ENCODE results near the gene TOP2B. TPM values are rescaled to one million over a fixed set of nuclear protein-coding genes. Genes with fewer than 3 reads are reported as not detected.

TOP2B gene
- polyA plus RNA-seq, 1 of the 3 experiments (the other 2 are of a cell fraction): 20.4 TPM

GRCh38 chr3:25635038-25635437, 29.7 kb downstream of the TOP2B start:
- ChIA-PET CTCF (interaction anchor here (7.9 kb wide), 1 partner anchor 13 kb away, joined by 46 read pairs; no protein-coding TSS in a partner anchor), POLR2A (no interaction called here)
- no peaks in the 10 kb centered on the region for H3F3A ChIP-seq (replicated peaks; ENCODE audit: insufficient read depth)
- DNase-seq: no peak
- H3K79me2 ChIP-seq (ENCODE audit: insufficient read depth): peaks cover 13% of the 10 kb centered on the region
- no peaks in the 10 kb centered on the region for H3K9me2 ChIP-seq
- no peaks in the 10 kb centered on the region for H3K27me3 ChIP-seq (ENCODE audit: insufficient read depth)
- no peak overlapping the region for H3K4me2 ChIP-seq
- 93% methylated on average over 3 of the region's 3 CpGs for WGBS (ENCODE audit: low lambda C conversion rate)
- peaks cover 80 to 86% of the 10 kb centered on the region in 2 experiments for H3K36me3 ChIP-seq (replicated peaks in 1 of 2; ENCODE audit: control insufficient read depth in 1 of 2, insufficient read depth in 2 of 2, low read length in 1 of 2)
- H3K9ac ChIP-seq: no peak overlapping the region
- no peaks in the 10 kb centered on the region for H3K9me3 ChIP-seq
- no peak overlapping the region for H2AFZ ChIP-seq (ENCODE audit: low read depth)
- no peak overlapping the region for H3K4me3 ChIP-seq (ENCODE audit: low read depth in 2 of 2, low read length in 1 of 2)
- TF ChIP-seq RXRA (IDR thresholded peaks at IDR 0.05; ENCODE audit: borderline replicate concordance, low read depth): no peak
- TF ChIP-seq EP300 (IDR thresholded peaks at IDR 0.05; ENCODE audit: borderline replicate concordance in 1 of 2, low read depth in 1 of 2, low read length in 1 of 2): no peak
- no peak for TF ChIP-seq FOXM1 (IDR thresholded peaks at IDR 0.05; ENCODE audit: low read depth)
- no peak for TF ChIP-seq PBX3 (IDR thresholded peaks at IDR 0.05)
- no peak for TF ChIP-seq ELF1 (IDR thresholded peaks at IDR 0.05)
- TF ChIP-seq GABPA (IDR thresholded peaks at IDR 0.05; ENCODE audit: low read depth): no peak
- TF ChIP-seq REST (IDR thresholded peaks at IDR 0.05; ENCODE audit: low read depth, low read length): no peak
- no peak for TF ChIP-seq SMC3 (IDR thresholded peaks at IDR 0.05; ENCODE audit: low read depth, low read length)
- no peak for TF ChIP-seq USF2 (IDR thresholded peaks at IDR 0.05; ENCODE audit: borderline replicate concordance, low read depth, low read length)
- TF ChIP-seq USF1 (IDR thresholded peaks at IDR 0.05; ENCODE audit: borderline replicate concordance, low read depth): no peak
- no peak for TF ChIP-seq MAX (IDR thresholded peaks at IDR 0.05; ENCODE audit: low read depth)
- TF ChIP-seq TAF1 (IDR thresholded peaks at IDR 0.05; ENCODE audit: borderline replicate concordance, low read depth, low read length): no peak
- TF ChIP-seq NFIC (IDR thresholded peaks at IDR 0.05; ENCODE audit: borderline replicate concordance): no peak
- H4K20me1 ChIP-seq (ENCODE audit: insufficient read depth): no peaks in the 10 kb centered on the region
- no peaks in the 10 kb centered on the region; a peak in 1 of 4 replicates for H3K4me1 ChIP-seq (ENCODE audit: control insufficient read depth in 1 of 2, insufficient read depth in 2 of 2, low read depth in 1 of 2, low read length in 1 of 2)
- no peak overlapping the region for H3K27ac ChIP-seq (ENCODE audit: low read depth in 2 of 2, low read length in 1 of 2)

Data from SK-N-SH (cell line).